Endothelial cell of umbilical vein (primary cell): Measurements from ENCODE around the gene RPL10A. TPM values are rescaled to one million over a fixed set of nuclear protein-coding genes. Genes with fewer than 3 reads are reported as not detected.
A peak's percentile ranks its signal among the peaks of the same experiment; 100 is the strongest.

ENCODE experiments used
- BruUV-seq: library from RNA; stranded (reverse); fragments of 400-500 nt; replicated peaks from 2 replicates; lab custom pipeline; 2021; lab: Mats Ljungman, UMichigan
- CTCF ChIA-PET: fragments of 300-600, 350-600 bp; sonication (Branson Sonifier 250); formaldehyde crosslinking; loops from one replicate; lab custom pipeline; 2021; ENCODE audit warnings: antibody characterized with exemption, inconsistent platforms; lab: Charles Lee
- POLR2A ChIA-PET: fragments of 300-600, 350-600 bp; sonication (Branson Sonifier 250); formaldehyde crosslinking; loops from one replicate; lab custom pipeline; 2021; ENCODE audit warnings: antibody characterized with exemption, inconsistent platforms; lab: Charles Lee
- DNase-seq: peaks from one replicate; pipeline ENCODE4 v3.0.0-alpha.2; 2011; ENCODE audit warnings: low read depth, low spot score
- FAIRE-seq: peaks from 2 replicates; lab custom pipeline; 2011; peaks lifted over from hg19 to GRCh38; lab: Jason Lieb, UNC
- H2AFZ ChIP-seq: 2 replicates; pipeline ENCODE4 v1.6.0; 2012; ENCODE audit warnings: low read depth, low read length, control low read depth, inconsistent platforms
- H3K27ac ChIP-seq: 2 replicates; pipeline ENCODE4 v1.5.1; 2011; ENCODE audit warnings: low read depth, mild to moderate bottlenecking, control low read depth, low read length, moderate library complexity; ENCODE audit not compliant: insufficient read depth
- H3K27me3 ChIP-seq, 2 experiments: 2 replicates each; pipeline versions ENCODE4 v1.6.0 to v1.6.1; 2011; ENCODE audit warnings: low read length in 2 of 2, mixed read lengths in 1 of 2; ENCODE audit not compliant: control insufficient read depth in 2 of 2, insufficient read depth in 2 of 2
- H3K36me3 ChIP-seq, 2 experiments: 2 replicates in 1 of 2; 3 replicates in 1 of 2; pipeline ENCODE4 v1.5.1; 2011; ENCODE audit warnings: low read length in 2 of 2, mild to moderate bottlenecking in 1 of 2, moderate library complexity in 1 of 2; ENCODE audit not compliant: control insufficient read depth in 2 of 2, insufficient read depth in 2 of 2; ENCODE audit errors: extremely low read depth in 1 of 2
- H3K4me1 ChIP-seq: 3 replicates; pipeline ENCODE4 v1.5.1; 2011; ENCODE audit warnings: mild to moderate bottlenecking, low read length; ENCODE audit not compliant: control insufficient read depth, insufficient read depth; ENCODE audit errors: extremely low read depth
- H3K4me2 ChIP-seq: 2 replicates; pipeline ENCODE4 v1.6.1; 2011; ENCODE audit warnings: low read length, control low read depth, mixed read lengths; ENCODE audit not compliant: insufficient read depth
- H3K4me3 ChIP-seq, 3 experiments: fragments of 200-600 bp in 1 of 3; sonication (generic), shearing (Covaris generic) in 1 of 3; replicated peaks in 1 of 3; 2 replicates each; pipeline ENCODE4 v1.5.1; 2011 to 2016; ENCODE audit warnings: control low read depth in 3 of 3, low read length in 3 of 3, mild to moderate bottlenecking in 2 of 3, inconsistent platforms in 1 of 3, low read depth in 1 of 3, moderate library complexity in 1 of 3; ENCODE audit not compliant: insufficient read depth in 1 of 3
- H3K79me2 ChIP-seq: 2 replicates; pipeline ENCODE4 v1.6.0; 2012; ENCODE audit warnings: low read length, inconsistent platforms; ENCODE audit not compliant: control insufficient read depth, insufficient read depth
- H3K9ac ChIP-seq: replicated peaks from 2 replicates; pipeline ENCODE3; 2011; ENCODE audit warnings: low read length, control low read depth; ENCODE audit not compliant: insufficient read depth; ENCODE audit errors: extremely low read depth
- H3K9me1 ChIP-seq: replicated peaks from 3 replicates; pipeline ENCODE4 v1.6.0; 2011; ENCODE audit warnings: mild to moderate bottlenecking, low read length; ENCODE audit not compliant: control insufficient read depth, insufficient read depth; ENCODE audit errors: extremely low read depth
- H3K9me3 ChIP-seq: replicated peaks from 2 replicates; pipeline ENCODE4 v1.5.1; 2012; ENCODE audit warnings: low read length, inconsistent platforms; ENCODE audit not compliant: control insufficient read depth, insufficient read depth
- H4K20me1 ChIP-seq: replicated peaks from 2 replicates; pipeline ENCODE3; 2011; ENCODE audit warnings: mild to moderate bottlenecking, low read length; ENCODE audit not compliant: control insufficient read depth, insufficient read depth; ENCODE audit errors: extremely low read depth
- EZH2 ChIP-seq: IDR thresholded peaks from 2 replicates; pipeline ENCODE4 v1.6.1; 2012; ENCODE audit warnings: borderline replicate concordance, low read depth, mild to moderate bottlenecking, moderate library complexity, low read length, inconsistent platforms; ENCODE audit not compliant: severe bottlenecking
- GATA2 ChIP-seq: IDR thresholded peaks from 2 replicates; pipeline ENCODE4 v1.7.0; 2011; ENCODE audit warnings: low read depth, mild to moderate bottlenecking, moderate library complexity, mixed read lengths, low read length; ENCODE audit not compliant: insufficient read length, insufficient read depth
- JUN ChIP-seq: IDR thresholded peaks from 2 replicates; pipeline ENCODE4 v1.6.1; 2011; ENCODE audit warnings: borderline replicate concordance, low read depth; ENCODE audit not compliant: insufficient read length, insufficient read depth
- POLR2AphosphoS5 ChIP-seq: IDR thresholded peaks from 2 replicates; pipeline ENCODE4 v1.6.1; 2012; ENCODE audit warnings: low read depth, mild to moderate bottlenecking, control low read depth, low read length, moderate library complexity; ENCODE audit not compliant: insufficient read depth
- dilution Hi-C: fragments of 300-500 bp; cut with MboI; formaldehyde crosslinking; loops from one replicate; pipeline ENCODE4 v1.15.0; 2019; ENCODE audit warnings: low sequenced_read_pairs; ENCODE audit not compliant: extremely low pct_ligation_motif_present
- intact Hi-C: fragments of 100-400 bp; cut with micrococcal nuclease; formaldehyde crosslinking; loops from one replicate; pipeline ENCODE4 v1.10.0; 2022
- polyA plus RNA-seq, 4 experiments: library from polyadenylated mRNA; depleted of rRNA in 3 of 4; stranded (reverse) in 3 of 4; unstranded in 1 of 4; fragments of >200 nt; gene quantifications; 2 replicates each; pipeline versions ENCODE4 v1.2.1 to v1.2.3, GENCODE V29; 2011 to 2012; ENCODE audit warnings: missing spikeins in 1 of 4
- total RNA-seq: library from RNA; stranded (reverse); gene quantifications from 2 replicates; pipeline ENCODE4 v1.2.3, GENCODE V29; 2021
- TF ChIP-seq, protein P1 (sequence below), 2 donors: IDR thresholded peaks; 1 replicate in 1 of 2; 2 replicates in 1 of 2; pipeline ENCODE4 v1.5.1; 2011; ENCODE audit warnings: low read length in 2 of 2, mild to moderate bottlenecking in 2 of 2, moderate library complexity in 2 of 2, control low read depth in 1 of 2, inconsistent platforms in 1 of 2, low read depth in 1 of 2; ENCODE audit not compliant: insufficient read depth in 1 of 2; ENCODE audit errors: extremely low read depth in 1 of 2

The RPL10A gene
- total and polyA plus RNA-seq, 2 donors (not counting 3 experiments of a cell fraction or from before 2014, with no cell fraction given) = 1,339 to 1,956 TPM

DNA sequence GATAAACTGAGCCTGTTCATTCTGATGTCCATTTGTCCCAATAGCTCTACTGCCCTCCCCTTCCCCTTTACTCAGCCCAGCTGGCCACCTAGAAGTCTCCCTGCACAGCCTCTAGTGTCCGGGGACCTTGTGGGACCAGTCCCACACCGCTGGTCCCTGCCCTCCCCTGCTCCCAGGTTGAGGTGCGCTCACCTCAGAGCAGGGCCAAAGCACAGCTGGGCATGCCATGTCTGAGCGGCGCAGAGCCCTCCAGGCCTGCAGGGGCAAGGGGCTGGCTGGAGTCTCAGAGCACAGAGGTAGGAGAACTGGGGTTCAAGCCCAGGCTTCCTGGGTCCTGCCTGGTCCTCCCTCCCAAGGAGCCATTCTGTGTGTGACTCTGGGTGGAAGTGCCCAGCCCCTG lies 40.8 kb upstream of the RPL10A start:
- dilution Hi-C loops = no loop called here
- H4K20me1 ChIP-seq = no peaks in the 10 kb centered on the region
- no peak overlapping the region for H3K4me3 ChIP-seq
- DNase-seq = no peak
- FAIRE-seq = no peak
- TF ChIP-seq JUN = no peak
- no peak for TF ChIP-seq POLR2AphosphoS5
- no peak for TF ChIP-seq EZH2
- TF ChIP-seq, protein P1, sequence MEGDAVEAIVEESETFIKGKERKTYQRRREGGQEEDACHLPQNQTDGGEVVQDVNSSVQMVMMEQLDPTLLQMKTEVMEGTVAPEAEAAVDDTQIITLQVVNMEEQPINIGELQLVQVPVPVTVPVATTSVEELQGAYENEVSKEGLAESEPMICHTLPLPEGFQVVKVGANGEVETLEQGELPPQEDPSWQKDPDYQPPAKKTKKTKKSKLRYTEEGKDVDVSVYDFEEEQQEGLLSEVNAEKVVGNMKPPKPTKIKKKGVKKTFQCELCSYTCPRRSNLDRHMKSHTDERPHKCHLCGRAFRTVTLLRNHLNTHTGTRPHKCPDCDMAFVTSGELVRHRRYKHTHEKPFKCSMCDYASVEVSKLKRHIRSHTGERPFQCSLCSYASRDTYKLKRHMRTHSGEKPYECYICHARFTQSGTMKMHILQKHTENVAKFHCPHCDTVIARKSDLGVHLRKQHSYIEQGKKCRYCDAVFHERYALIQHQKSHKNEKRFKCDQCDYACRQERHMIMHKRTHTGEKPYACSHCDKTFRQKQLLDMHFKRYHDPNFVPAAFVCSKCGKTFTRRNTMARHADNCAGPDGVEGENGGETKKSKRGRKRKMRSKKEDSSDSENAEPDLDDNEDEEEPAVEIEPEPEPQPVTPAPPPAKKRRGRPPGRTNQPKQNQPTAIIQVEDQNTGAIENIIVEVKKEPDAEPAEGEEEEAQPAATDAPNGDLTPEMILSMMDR (IDR thresholded peaks at IDR 0.05; ENCODE audit: extremely low read depth in 1 of 2, insufficient read depth in 1 of 2, low read depth in 1 of 2, low read length in 2 of 2) = no peak
- no peak for TF ChIP-seq GATA2
- H3K36me3 ChIP-seq = peaks cover 0 to 7% of the 10 kb centered on the region in 2 experiments
- H3K4me2 ChIP-seq = peak overlapping the region; percentile 8
- no peaks in the 10 kb centered on the region for H3K9me1 ChIP-seq
- ChIA-PET CTCF (interaction anchor here (1.2 to 12.7 kb wide), 6 partner anchors 8 to 109 kb away, joined by 4 to 228 read pairs (median 8); no protein-coding TSS in a partner anchor), POLR2A (no interaction called here)
- BruUV-seq = no TSS peak
- H3K4me1 ChIP-seq = peaks cover 48% of the 10 kb centered on the region
- peaks cover 2% of the 10 kb centered on the region for H3K9me3 ChIP-seq
- no peaks in the 10 kb centered on the region for H3K79me2 ChIP-seq
- peak overlapping the region; percentile 17 for H3K9ac ChIP-seq
- no peak overlapping the region for H2AFZ ChIP-seq
- H3K27ac ChIP-seq = peak overlapping the region; percentile 98
- no peaks in the 10 kb centered on the region for H3K27me3 ChIP-seq
- intact Hi-C loops = loop anchor here (5.0 kb wide), 1 partner anchor 240 kb away; no protein-coding TSS in a partner anchor
